H1 (cell line): Measurements from ENCODE around the gene NFKBIE. TPM values are rescaled to one million over a fixed set of nuclear protein-coding genes. Genes with fewer than 3 reads are reported as not detected.

Experiments
- BCL11A ChIP-seq, 2 experiments: IDR thresholded peaks; one replicate each; pipeline ENCODE4 v1.6.1; 2011; ENCODE audit warnings: low read depth in 2 of 2, low read length in 2 of 2, mild to moderate bottlenecking in 2 of 2
- GTF2F1 ChIP-seq: IDR thresholded peaks from 2 replicates; pipeline ENCODE4 v1.6.1; 2012; ENCODE audit warnings: low read depth, low read length, improper control_type of control experiment, borderline replicate concordance
- JUND ChIP-seq: IDR thresholded peaks from 2 replicates; pipeline ENCODE4 v1.6.1; 2011; ENCODE audit warnings: mild to moderate bottlenecking, improper control_type of control experiment, low read length
- SP1 ChIP-seq: IDR thresholded peaks from 2 replicates; pipeline ENCODE4 v1.6.1; 2011; ENCODE audit warnings: low read depth, low read length
- TCF12 ChIP-seq: IDR thresholded peaks from 2 replicates; pipeline ENCODE4 v1.6.1; 2011; ENCODE audit warnings: low read depth, mild to moderate bottlenecking, low read length
- polyA plus RNA-seq, 7 experiments: library from polyadenylated mRNA; depleted of rRNA in 3 of 7; stranded (reverse) in 5 of 7; unstranded in 2 of 7; fragments of >200 nt in 5 of 7; fragments of 200-250 nt in 2 of 7; gene quantifications; 1 replicate in 5 of 7; 2 replicates in 1 of 7; 4 replicates in 1 of 7; pipeline versions ENCODE4 v1.2.1 to v1.2.3, GENCODE V29; 2011 to 2013; ENCODE audit warnings: missing spikeins in 2 of 7, mixed read lengths in 2 of 7
- total RNA-seq: library from RNA; stranded (reverse); fragmentation: NEBNext Ultra II Directional; extraction: Animal tissue kit (Norgen Biotek cat#: 25700); gene quantifications from 2 replicates; pipeline ENCODE4 v1.2.1, GENCODE V29; 2021

NFKBIE gene
- total and polyA plus RNA-seq, 2 of the 8 experiments (the other 6 are each of a cell fraction or from before 2014, with no cell fraction given) = 13.5 to 19.2 TPM

- TF ChIP-seq TCF12 (no peak), JUND (no peak), GTF2F1 (no peak), BCL11A (IDR thresholded peaks at IDR 0.05; ENCODE audit: low read depth in 2 of 2, low read length in 2 of 2) (no peak), SP1 (no peak)
Observed at GRCh38 chr6:44235891-44236516, 29.3 kb downstream of the NFKBIE start (continued).
